Panc1 (cell line): ENCODE results near the gene ARPC4. TPM values are rescaled to one million over a fixed set of nuclear protein-coding genes. Genes with fewer than 3 reads are reported as not detected.

Source experiments
- ATAC-seq: fragments of 200-7000 bp; cut with Tn5 transposase; 2 replicates; pipeline ENCODE4 v1.9.1; 2020; ENCODE audit warnings: mild to moderate bottlenecking, moderate library complexity
- BruUV-seq: library from RNA; stranded (reverse); fragments of 400-500 nt; replicated peaks from 2 replicates; lab custom pipeline; 2021; lab: Mats Ljungman, UMichigan
- CTCF ChIA-PET: fragments of 300-600 bp; sonication (Branson Sonifier 250); formaldehyde crosslinking; loops from one replicate; lab custom pipeline; 2022; ENCODE audit warnings: antibody characterized with exemption; lab: Charles Lee
- POLR2A ChIA-PET: fragments of 300-600 bp; sonication (Branson Sonifier 250); formaldehyde crosslinking; loops from one replicate; lab custom pipeline; 2022; ENCODE audit warnings: antibody characterized with exemption; lab: Charles Lee
- DNase-seq: peaks from one replicate; pipeline ENCODE4 v3.0.0-alpha.2; 2010; ENCODE audit warnings: low read depth, low spot score
- H3K27ac ChIP-seq: 2 replicates; pipeline ENCODE4 v1.5.1; 2011; ENCODE audit warnings: mild to moderate bottlenecking, low read length, inconsistent platforms
- H3K27me3 ChIP-seq: fragments of 200-500 bp; sonication (Bioruptor generic); 2 replicates; pipeline ENCODE4 v1.6.0; 2014; ENCODE audit warnings: low read length, inconsistent platforms; ENCODE audit not compliant: control insufficient read depth, insufficient read depth
- H3K36me3 ChIP-seq: fragments of 200-500 bp; sonication (Bioruptor generic); 2 replicates; pipeline ENCODE4 v1.5.1; 2014; ENCODE audit warnings: inconsistent platforms, mild to moderate bottlenecking, low read length, moderate library complexity; ENCODE audit not compliant: control insufficient read depth, insufficient read depth
- H3K4me1 ChIP-seq: 2 replicates; pipeline ENCODE4 v1.5.1; 2011; ENCODE audit warnings: inconsistent platforms, mild to moderate bottlenecking, low read length, moderate library complexity; ENCODE audit not compliant: control insufficient read depth, insufficient read depth
- H3K4me3 ChIP-seq, 2 experiments: 2 replicates each; pipeline ENCODE4 v1.5.1; 2011 to 2012; ENCODE audit warnings: low read depth in 2 of 2, low read length in 2 of 2, mild to moderate bottlenecking in 2 of 2, inconsistent platforms in 1 of 2, moderate library complexity in 1 of 2
- H3K9me3 ChIP-seq: fragments of 200-500 bp; sonication (Bioruptor generic); 2 replicates; pipeline ENCODE4 v1.5.1; 2014; ENCODE audit warnings: low read depth, mild to moderate bottlenecking, inconsistent platforms, low read length, moderate library complexity; ENCODE audit not compliant: control insufficient read depth, insufficient read depth
- CTCF ChIP-seq: fragments of 450-650 bp; IDR thresholded peaks from 2 replicates; pipeline ENCODE4 v1.5.1; 2017; ENCODE audit warnings: mild to moderate bottlenecking
- POLR2AphosphoS5 ChIP-seq: IDR thresholded peaks from 2 replicates; pipeline ENCODE4 v1.6.1; 2012; ENCODE audit warnings: mild to moderate bottlenecking, low read depth, low read length, moderate library complexity
- REST ChIP-seq, 2 experiments: IDR thresholded peaks; 2 replicates each; pipeline ENCODE4 v1.6.1; 2011 to 2012; ENCODE audit warnings: low read depth in 2 of 2, control low read depth in 1 of 2, low read length in 1 of 2, mild to moderate bottlenecking in 1 of 2, moderate library complexity in 1 of 2; ENCODE audit not compliant: insufficient read depth in 1 of 2
- SIN3A ChIP-seq: IDR thresholded peaks from 2 replicates; pipeline ENCODE4 v1.6.1; 2012; ENCODE audit warnings: low read depth, mild to moderate bottlenecking, low read length, moderate library complexity, borderline replicate concordance; ENCODE audit not compliant: insufficient read depth
- TCF7L2 ChIP-seq: IDR thresholded peaks from 2 replicates; pipeline ENCODE4 v1.6.1; 2011; ENCODE audit warnings: mild to moderate bottlenecking, low read depth, low read length, inconsistent platforms
- in situ Hi-C: cut with HindIII; loops from 2 replicates; pipeline ENCODE4 v1.10.0; 2016; ENCODE audit warnings: low sequenced_read_pairs, low pct_unique_long_range_greater_than_20kb
- intact Hi-C: fragments of 100-400 bp; cut with micrococcal nuclease; formaldehyde crosslinking; loops from one replicate; pipeline ENCODE4 v1.10.0; 2022; ENCODE audit not compliant: unreplicated experiment
- total RNA-seq: library from RNA; stranded (reverse); gene quantifications from one replicate; pipeline ENCODE4 v1.2.1, GENCODE V29; 2021; ENCODE audit not compliant: unreplicated experiment

The ARPC4 gene
- total RNA-seq, 1 experiment from 2014 or later = 117 TPM

GRCh38 chr3:9778143-9779074 lies 14.5 kb upstream of the ARPC4 start:
- ATAC-seq = no peak

GRCh38 chr3:9779075-9779593 lies 13.7 kb upstream of the ARPC4 start:
- H3K4me3 ChIP-seq = no peak overlapping the region
- CTCF ChIA-PET = no interaction called here
- no peak for TF ChIP-seq CTCF
- TF ChIP-seq TCF7L2 = no peak
- no peak for TF ChIP-seq SIN3A
- TF ChIP-seq POLR2AphosphoS5 = no peak
- TF ChIP-seq REST (IDR thresholded peaks at IDR 0.05; ENCODE audit: insufficient read depth in 1 of 2, low read depth in 2 of 2, low read length in 1 of 2) = no peak
- in situ Hi-C loops = no loop called here
- DNase-seq (no peak), ATAC-seq (no peak)
- no peaks in the 10 kb centered on the region for H3K9me3 ChIP-seq
- no TSS peak for BruUV-seq
- intact Hi-C loops = no loop called here
- no peaks in the 10 kb centered on the region for H3K4me1 ChIP-seq
- no peaks in the 10 kb centered on the region for H3K36me3 ChIP-seq
- H3K27me3 ChIP-seq = no peaks in the 10 kb centered on the region
- POLR2A ChIA-PET = no interaction called here
- no peak overlapping the region for H3K27ac ChIP-seq

More at GRCh38 chr3:9778143-9779074, 14.5 kb upstream of the ARPC4 start:
- Histone ChIP-seq H3K36me3 (no peaks in the 10 kb centered on the region), H3K9me3 (no peaks in the 10 kb centered on the region), H3K4me3 (no peak overlapping the region), H3K27me3 (no peaks in the 10 kb centered on the region), H3K4me1 (no peaks in the 10 kb centered on the region), H3K27ac (no peak overlapping the region)
- ChIA-PET POLR2A (no interaction called here), CTCF (no interaction called here)
- in situ Hi-C loops = no loop called here
- BruUV-seq = no TSS peak
- DNase-seq = no peak
- TF ChIP-seq TCF7L2 (no peak), REST (IDR thresholded peaks at IDR 0.05; ENCODE audit: insufficient read depth in 1 of 2, low read depth in 2 of 2, low read length in 1 of 2) (no peak), POLR2AphosphoS5 (0 out of 2 replicates have a peak, but pooled peaks have one; percentile 20), SIN3A (no peak)
- intact Hi-C loops = no loop called here
